Activated CD8-positive, alpha-beta T cell treated with anti-CD3 and anti-CD28 coated beads, Interleukin-2, amount 10 ng/mL, durations not matched to agents 7 days and 5 days (primary cell): ENCODE results near the gene FCAMR. TPM values are rescaled to one million over a fixed set of nuclear protein-coding genes. Genes with fewer than 3 reads are reported as not detected.

ENCODE experiments used
- ATAC-seq: fragments of 150-1000 bp; cut with Tn5 transposase; one replicate; pipeline ENCODE4 v1.10.0; 2021; ENCODE audit warnings: moderate library complexity
- CTCF ChIA-PET: fragments of 350-600 bp; sonication (Branson Sonifier 250); formaldehyde crosslinking; loops from one replicate; lab custom pipeline; 2021; ENCODE audit warnings: antibody characterized with exemption; lab: Charles Lee
- POLR2A ChIA-PET: fragments of 350-600 bp; sonication (Branson Sonifier 250); formaldehyde crosslinking; loops from one replicate; lab custom pipeline; 2021; ENCODE audit warnings: antibody characterized with exemption; lab: Charles Lee
- DNase-seq: peaks from one replicate; pipeline ENCODE4 v3.0.0-alpha.2; 2020
- H3K27ac Mint-ChIP-seq: one replicate; pipeline ENCODE4 v1.8.0; 2021; ENCODE audit warnings: mild to moderate bottlenecking, mixed read lengths
- H3K27me3 Mint-ChIP-seq: one replicate; pipeline ENCODE4 v1.8.0; 2021; ENCODE audit warnings: low read depth, mixed read lengths
- H3K36me3 Mint-ChIP-seq: one replicate; pipeline ENCODE4 v1.8.0; 2021; ENCODE audit warnings: low read depth, mixed read lengths
- H3K4me1 Mint-ChIP-seq: one replicate; pipeline ENCODE4 v1.8.0; 2021; ENCODE audit warnings: low read depth, mixed read lengths
- H3K4me3 Mint-ChIP-seq: one replicate; pipeline ENCODE4 v1.8.0; 2021; ENCODE audit warnings: mild to moderate bottlenecking, mixed read lengths
- H3K9me3 Mint-ChIP-seq: one replicate; pipeline ENCODE4 v1.8.0; 2022; ENCODE audit warnings: mixed read lengths; ENCODE audit not compliant: insufficient read depth
- total RNA-seq, 2 experiments: library from RNA; stranded (reverse); gene quantifications; one replicate each; pipeline ENCODE4 v1.2.3, GENCODE V29; 2021

Gene FCAMR
- total RNA-seq, 2 experiments from 2014 or later: not detected

- Mint-ChIP-seq H3K27me3 (no peaks in the 10 kb centered on the region), H3K27ac (peak overlapping the region; percentile 75), H3K9me3 (no peaks in the 10 kb centered on the region), H3K4me3 (peak overlapping the region; percentile 58), H3K4me1 (peaks cover 66% of the 10 kb centered on the region), H3K36me3 (peaks cover 45% of the 10 kb centered on the region)
- ChIA-PET POLR2A (interaction anchor here (1.9 kb wide), 1 partner anchor 10 kb away, joined by 6 read pairs; no protein-coding TSS in a partner anchor), CTCF (interaction anchor here (0.6 to 4.4 kb wide), 16 partner anchors 7 to 255 kb away, joined by 3 to 50 read pairs (median 10); partner anchors contain the start of gene IL20)
- ATAC-seq (no peak), DNase-seq (no peak)
These were observed 52.2 kb downstream of the FCAMR start for GRCh38 chr1:206918076-206918475.

GRCh38 chr1:206916000-206916709 is 54.1 kb downstream of the FCAMR start:
- no peak for ATAC-seq
- DNase-seq: no peak
- Mint-ChIP-seq H3K36me3 (peaks cover 61% of the 10 kb centered on the region), H3K4me3 (peak overlapping the region; percentile 28), H3K9me3 (no peaks in the 10 kb centered on the region), H3K27ac (no peak overlapping the region), H3K4me1 (peaks cover 77% of the 10 kb centered on the region), H3K27me3 (no peaks in the 10 kb centered on the region)
- POLR2A ChIA-PET: interaction anchor here (0.8 to 1.2 kb wide), 2 partner anchors 9 to 125 kb away, joined by 3 read pairs; no protein-coding TSS in a partner anchor
- CTCF ChIA-PET: interaction anchor here (0.7 to 5.0 kb wide), 14 partner anchors 8 to 584 kb away, joined by 3 to 185 read pairs (median 6); partner anchors contain the start of gene IL20

GRCh38 chr1:206915030-206915735 is 55.1 kb downstream of the FCAMR start:
- H3K9me3 Mint-ChIP-seq: no peaks in the 10 kb centered on the region
- H3K27me3 Mint-ChIP-seq: no peaks in the 10 kb centered on the region
- ChIA-PET CTCF (interaction anchor here (0.9 to 5.0 kb wide), 12 partner anchors 10 to 284 kb away, joined by 3 to 185 read pairs (median 6); no protein-coding TSS in a partner anchor), POLR2A (interaction anchor here (0.7 kb wide), 1 partner anchor 780 kb away, joined by 3 read pairs; no protein-coding TSS in a partner anchor)
- no peak overlapping the region for H3K4me3 Mint-ChIP-seq
- H3K27ac Mint-ChIP-seq: peak overlapping the region; percentile 10
- no peak for ATAC-seq
- peaks cover 73% of the 10 kb centered on the region for H3K4me1 Mint-ChIP-seq
- H3K36me3 Mint-ChIP-seq: peaks cover 61% of the 10 kb centered on the region
- DNase-seq: no peak

GRCh38 chr1:206913766-206914537 is 56.3 kb downstream of the FCAMR start:
- POLR2A ChIA-PET: interaction anchor here (0.6 to 0.7 kb wide), 2 partner anchors 199 to 782 kb away, joined by 3 to 8 read pairs; no protein-coding TSS in a partner anchor
- H3K4me1 Mint-ChIP-seq: peaks cover 71% of the 10 kb centered on the region
- CTCF ChIA-PET: interaction anchor here (0.7 to 5.0 kb wide), 13 partner anchors 12 to 279 kb away, joined by 3 to 185 read pairs (median 36); partner anchors contain the start of genes DYRK3 and IL19
- no peaks in the 10 kb centered on the region for H3K27me3 Mint-ChIP-seq
- H3K36me3 Mint-ChIP-seq: peaks cover 59% of the 10 kb centered on the region
- H3K27ac Mint-ChIP-seq: no peak overlapping the region
- H3K9me3 Mint-ChIP-seq: no peaks in the 10 kb centered on the region
- no peak overlapping the region for H3K4me3 Mint-ChIP-seq
- no peak for ATAC-seq
- DNase-seq: no peak

- H3K4me3 Mint-ChIP-seq: no peak overlapping the region
- POLR2A ChIA-PET: interaction anchor here (0.6 to 1.4 kb wide), 3 partner anchors 9 to 177 kb away, joined by 3 to 8 read pairs (median 7); partner anchors contain the start of gene FCMR
- no peak overlapping the region for H3K27ac Mint-ChIP-seq
- H3K4me1 Mint-ChIP-seq: peaks cover 65% of the 10 kb centered on the region
- CTCF ChIA-PET: interaction anchor here (0.6 to 5.0 kb wide), 87 partner anchors 9 to 304 kb away, joined by 3 to 185 read pairs (median 6); partner anchors contain the start of genes DYRK3, FCMR, IL10 and IL19
- peaks cover 63% of the 10 kb centered on the region for H3K36me3 Mint-ChIP-seq
- H3K9me3 Mint-ChIP-seq: no peaks in the 10 kb centered on the region
- DNase-seq: peak; percentile 80
- ATAC-seq: peak; percentile 64
- H3K27me3 Mint-ChIP-seq: no peaks in the 10 kb centered on the region
These were observed 57.7 kb downstream of the FCAMR start for GRCh38 chr1:206912445-206913095.

- Mint-ChIP-seq H3K36me3 (peaks cover 53% of the 10 kb centered on the region), H3K4me1 (peaks cover 63% of the 10 kb centered on the region), H3K27me3 (no peaks in the 10 kb centered on the region), H3K9me3 (no peaks in the 10 kb centered on the region), H3K4me3 (no peak overlapping the region), H3K27ac (no peak overlapping the region)
- CTCF ChIA-PET: interaction anchor here (0.7 to 5.0 kb wide), 38 partner anchors 10 to 279 kb away, joined by 3 to 185 read pairs (median 12); partner anchors contain the start of genes DYRK3, FCMR, IL19 and IL20
- ATAC-seq (no peak), DNase-seq (peak; percentile 56)
- POLR2A ChIA-PET: interaction anchor here (1.0 to 1.1 kb wide), 2 partner anchors 11 to 176 kb away, joined by 3 to 7 read pairs; partner anchors contain the start of gene FCMR
These were observed 59.1 kb downstream of the FCAMR start for GRCh38 chr1:206911064-206911663.

- peaks cover 54% of the 10 kb centered on the region for H3K36me3 Mint-ChIP-seq
- ATAC-seq: no peak
- H3K27ac Mint-ChIP-seq: no peak overlapping the region
- H3K9me3 Mint-ChIP-seq: no peaks in the 10 kb centered on the region
- H3K4me1 Mint-ChIP-seq: peaks cover 63% of the 10 kb centered on the region
- H3K4me3 Mint-ChIP-seq: peak overlapping the region; percentile 16
- POLR2A ChIA-PET: interaction anchor here (0.8 to 1.1 kb wide), 2 partner anchors 91 to 101 kb away, joined by 4 to 5 read pairs; no protein-coding TSS in a partner anchor
- no peaks in the 10 kb centered on the region for H3K27me3 Mint-ChIP-seq
- DNase-seq: no peak
- CTCF ChIA-PET: interaction anchor here (0.8 to 5.5 kb wide), 25 partner anchors 8 to 252 kb away, joined by 3 to 47 read pairs (median 6); partner anchors contain the start of genes FCMR and IL20
These were observed 60.4 kb downstream of the FCAMR start for GRCh38 chr1:206909883-206910318.

GRCh38 chr1:206909161-206909882 is 60.9 kb downstream of the FCAMR start:
- peaks cover 57% of the 10 kb centered on the region for H3K36me3 Mint-ChIP-seq
- H3K27me3 Mint-ChIP-seq: no peaks in the 10 kb centered on the region
- H3K27ac Mint-ChIP-seq: no peak overlapping the region
- H3K4me3 Mint-ChIP-seq: peak overlapping the region; percentile 37
- ChIA-PET POLR2A (interaction anchor here (0.6 to 1.1 kb wide), 4 partner anchors 91 to 265 kb away, joined by 3 to 5 read pairs (median 4); no protein-coding TSS in a partner anchor), CTCF (interaction anchor here (0.8 to 5.5 kb wide), 37 partner anchors 9 to 274 kb away, joined by 3 to 47 read pairs (median 5); partner anchors contain the start of genes DYRK3, FCMR and IL20)
- no peaks in the 10 kb centered on the region for H3K9me3 Mint-ChIP-seq
- DNase-seq: peak; percentile 47
- H3K4me1 Mint-ChIP-seq: peaks cover 65% of the 10 kb centered on the region
- ATAC-seq: peak; percentile 63

GRCh38 chr1:206908038-206908437 is 62.2 kb downstream of the FCAMR start:
- DNase-seq: no peak
- no peak for ATAC-seq
- Mint-ChIP-seq H3K36me3 (peaks cover 66% of the 10 kb centered on the region), H3K27me3 (no peaks in the 10 kb centered on the region), H3K27ac (no peak overlapping the region), H3K9me3 (no peaks in the 10 kb centered on the region), H3K4me1 (peaks cover 59% of the 10 kb centered on the region), H3K4me3 (no peak overlapping the region)
- ChIA-PET POLR2A (interaction anchor here (0.6 to 1.3 kb wide), 5 partner anchors 11 to 104 kb away, joined by 3 to 6 read pairs (median 4); partner anchors contain the start of gene FCMR), CTCF (interaction anchor here (0.8 to 5.5 kb wide), 22 partner anchors 8 to 273 kb away, joined by 3 to 47 read pairs (median 6); partner anchors contain the start of genes DYRK3, FCMR and IL20)
